Dermis blood vessel endothelial cell (primary cell): Measurements from ENCODE around the gene MED29. TPM values are rescaled to one million over a fixed set of nuclear protein-coding genes. Genes with fewer than 3 reads are reported as not detected.

Experiments
- DNase-seq: peaks from one replicate; pipeline ENCODE4 v3.0.0; 2010
- total RNA-seq: library from RNA; depleted of rRNA; stranded (reverse); fragments of >200 nt; gene quantifications from 2 replicates; pipeline ENCODE4 v1.2.3, GENCODE V29; 2014

The MED29 gene
- total RNA-seq, 1 donor from 2014 or later, result 10.7 TPM

DNA sequence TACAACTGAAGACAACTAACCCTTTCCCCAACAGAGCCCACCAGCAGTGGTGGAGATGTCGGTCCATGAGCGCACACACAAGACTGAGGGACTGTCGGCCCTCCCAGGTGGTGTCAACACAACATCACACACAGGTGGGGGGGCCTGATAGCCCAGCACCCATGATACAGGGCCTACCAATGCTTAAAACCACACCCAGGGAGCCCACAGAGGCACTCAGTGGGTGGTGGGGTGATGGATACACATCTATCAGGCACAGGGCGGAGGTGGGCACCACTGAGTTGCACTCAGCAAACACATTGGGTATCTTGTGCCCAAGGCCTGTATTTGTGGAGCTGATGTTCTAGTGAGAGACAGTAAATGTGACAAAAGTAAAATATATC is 8.5 kb downstream of the MED29 start:
- no peak for DNase-seq

DNA sequence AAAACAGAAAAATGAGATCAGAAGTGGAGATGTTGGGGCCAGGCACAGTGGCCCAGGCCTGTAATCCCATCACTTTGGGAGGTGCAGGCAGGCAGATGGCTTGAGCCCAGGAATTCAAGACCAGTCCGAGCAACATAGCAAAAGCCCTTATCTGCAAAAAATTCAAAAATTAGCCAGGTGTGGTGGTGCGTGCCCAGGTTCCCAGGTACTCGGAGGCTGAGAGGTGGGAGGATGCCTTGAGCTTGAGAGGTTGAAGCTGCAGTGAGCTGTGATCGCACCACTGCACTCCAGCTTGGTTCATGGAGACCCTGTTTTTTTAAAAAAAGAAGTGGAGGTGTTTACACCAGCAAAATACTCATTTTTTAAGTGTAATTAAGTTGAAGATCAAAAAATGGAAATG is 8.9 kb downstream of the MED29 start:
- DNase-seq, result no peak

DNA sequence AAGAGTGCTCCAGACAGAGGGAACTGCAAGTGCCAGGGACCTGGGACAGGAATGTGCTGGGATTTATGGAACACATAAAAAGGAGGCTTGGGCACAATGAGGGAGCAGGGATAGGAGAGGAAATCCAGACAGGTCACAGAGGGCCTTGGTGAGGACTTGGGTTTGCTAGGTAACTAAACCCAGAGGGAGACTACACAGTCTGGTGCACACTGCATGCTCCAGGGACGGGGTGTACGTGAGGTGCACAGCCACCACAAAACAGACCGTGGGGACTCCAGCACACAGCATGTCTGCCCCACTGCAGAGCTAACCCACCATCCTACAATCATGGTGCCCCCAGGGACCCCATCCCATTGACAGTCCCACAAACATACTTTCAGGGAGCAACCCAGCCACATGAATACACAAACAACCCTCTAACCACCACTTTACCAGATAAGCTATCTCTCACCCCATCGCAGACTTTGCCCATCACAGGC is 9.9 kb downstream of the MED29 start:
- DNase-seq, result no peak

DNA sequence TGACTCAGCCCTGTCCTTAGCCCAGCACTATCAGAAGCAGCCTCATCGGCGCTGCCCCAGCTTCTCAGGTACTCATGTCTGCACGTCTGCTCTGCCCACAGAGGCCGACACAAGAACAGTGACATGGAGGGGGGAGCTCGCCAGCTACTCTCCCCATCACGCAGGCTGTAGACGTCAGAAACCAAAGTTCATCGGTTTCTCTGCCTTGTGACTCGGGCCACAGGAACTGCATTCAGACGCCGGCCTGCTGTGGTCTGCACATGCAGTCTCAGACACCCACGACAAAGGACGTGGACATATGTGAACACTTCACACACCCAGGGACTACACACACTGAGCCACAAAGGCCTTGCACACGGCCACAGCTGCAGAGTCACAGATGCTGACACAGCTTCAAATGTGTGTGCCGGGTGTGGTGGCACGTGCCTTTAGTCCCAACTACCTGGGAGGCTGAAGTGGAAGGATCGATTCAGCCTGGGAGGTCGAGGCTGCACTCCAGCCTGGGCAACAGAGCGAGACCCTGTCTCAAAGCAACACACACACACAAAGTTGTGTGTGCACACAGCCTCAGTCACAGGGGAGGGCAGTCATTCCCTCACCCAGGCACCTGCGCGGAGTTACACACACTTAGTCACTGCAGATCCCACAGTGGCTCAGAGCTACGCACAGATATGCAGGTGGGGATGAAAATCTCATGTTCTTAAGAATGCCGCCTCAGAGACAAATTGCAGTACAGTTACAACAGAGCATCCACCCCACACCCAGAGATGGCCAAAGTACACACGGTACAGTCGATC is 10.6 kb downstream of the MED29 start:
- no peak for DNase-seq

DNA sequence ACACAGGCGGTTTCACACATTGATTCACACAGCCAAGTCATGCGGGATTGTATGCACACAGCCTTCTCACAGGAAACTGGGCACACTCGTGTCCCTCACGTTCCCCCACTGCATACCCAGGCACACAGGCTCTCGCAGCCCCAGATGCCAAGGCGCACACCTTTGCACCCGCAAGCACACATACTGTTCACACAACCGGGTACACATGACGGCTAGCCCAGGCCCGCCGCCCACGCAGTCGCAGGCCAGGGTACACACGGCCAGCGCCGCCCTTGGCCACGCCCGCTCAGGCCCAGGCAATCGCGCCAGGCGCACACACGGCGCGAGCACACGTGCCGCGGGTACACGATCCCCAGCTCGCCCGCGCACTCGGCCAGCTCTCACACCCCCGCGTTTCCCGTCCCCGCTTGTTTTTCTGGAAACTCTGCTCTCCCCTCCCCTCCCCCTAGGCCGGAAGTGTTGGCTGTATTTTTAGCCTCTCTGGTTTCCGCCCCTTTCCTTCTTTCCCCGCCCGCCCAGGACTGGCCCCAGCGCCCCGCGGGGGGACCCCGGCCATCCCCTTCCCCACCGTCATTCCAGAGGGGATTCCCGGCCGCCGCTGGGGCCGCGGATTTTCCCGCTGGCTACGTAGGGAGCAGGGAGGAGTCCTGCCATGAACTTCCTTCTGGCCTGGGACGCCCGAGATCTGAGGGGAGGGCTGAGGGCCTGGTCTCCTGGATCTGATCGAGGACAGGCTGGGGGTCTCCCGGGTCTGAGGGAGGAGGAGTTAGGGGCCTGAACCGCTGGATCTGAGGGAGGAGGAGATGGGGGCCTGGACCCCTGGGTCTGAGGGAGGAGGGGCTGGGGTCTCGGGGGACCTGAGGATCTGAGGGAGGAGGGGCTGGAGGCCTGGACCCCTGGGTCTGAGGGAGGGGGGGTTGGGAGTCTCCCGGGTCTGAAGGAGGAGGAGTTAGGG is 11.4 kb downstream of the MED29 start:
- DNase-seq, result peak; percentile 95

DNA sequence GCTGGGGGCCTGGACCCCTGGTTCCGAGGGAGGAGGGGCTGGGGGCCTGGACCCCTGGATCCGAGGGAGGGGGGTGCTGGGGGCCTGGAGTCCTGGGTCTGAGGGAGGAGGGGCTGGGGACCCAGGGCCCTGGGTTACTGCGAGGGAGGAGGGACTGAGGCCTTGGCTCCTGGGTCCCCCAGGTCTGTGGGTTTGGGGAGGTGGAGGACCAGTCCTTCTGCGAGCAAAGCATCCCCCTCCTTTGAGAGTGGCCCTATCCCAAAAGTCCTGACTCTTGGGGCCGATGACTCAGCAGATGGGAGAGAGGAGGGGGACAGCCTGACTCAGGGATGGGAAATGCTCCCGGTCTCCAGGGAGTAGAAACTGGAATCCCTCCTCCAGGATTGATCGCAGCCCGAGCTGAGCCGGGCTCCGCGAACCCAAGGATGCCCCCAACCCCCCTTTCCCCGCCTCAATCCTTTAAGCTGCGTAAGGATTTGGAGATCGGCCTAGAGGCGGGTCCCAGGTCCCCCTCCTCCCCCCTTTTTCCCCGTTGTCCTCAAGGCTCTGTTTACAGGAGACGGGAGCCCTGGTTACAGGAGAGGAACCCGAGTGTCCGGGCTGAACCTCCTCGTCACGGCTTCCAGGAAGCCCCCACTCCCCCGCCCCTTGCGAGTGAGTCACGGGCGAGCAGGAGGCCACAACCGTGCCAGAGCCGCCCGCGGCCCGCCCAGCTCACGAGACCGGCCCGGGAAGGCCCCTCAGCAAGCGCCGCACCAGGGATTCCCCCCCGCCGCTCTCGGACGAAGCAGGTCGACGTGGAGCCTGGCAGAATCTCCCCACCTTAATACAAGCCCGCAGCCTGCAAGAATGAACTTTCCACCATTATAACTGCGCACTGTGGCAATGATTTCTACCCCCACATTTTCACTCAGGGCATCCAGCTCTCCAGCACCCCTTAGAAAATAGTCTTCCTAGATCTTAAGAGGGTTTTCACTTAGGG is 12.4 kb downstream of the MED29 start:
- DNase-seq, result peak; percentile 99

DNA sequence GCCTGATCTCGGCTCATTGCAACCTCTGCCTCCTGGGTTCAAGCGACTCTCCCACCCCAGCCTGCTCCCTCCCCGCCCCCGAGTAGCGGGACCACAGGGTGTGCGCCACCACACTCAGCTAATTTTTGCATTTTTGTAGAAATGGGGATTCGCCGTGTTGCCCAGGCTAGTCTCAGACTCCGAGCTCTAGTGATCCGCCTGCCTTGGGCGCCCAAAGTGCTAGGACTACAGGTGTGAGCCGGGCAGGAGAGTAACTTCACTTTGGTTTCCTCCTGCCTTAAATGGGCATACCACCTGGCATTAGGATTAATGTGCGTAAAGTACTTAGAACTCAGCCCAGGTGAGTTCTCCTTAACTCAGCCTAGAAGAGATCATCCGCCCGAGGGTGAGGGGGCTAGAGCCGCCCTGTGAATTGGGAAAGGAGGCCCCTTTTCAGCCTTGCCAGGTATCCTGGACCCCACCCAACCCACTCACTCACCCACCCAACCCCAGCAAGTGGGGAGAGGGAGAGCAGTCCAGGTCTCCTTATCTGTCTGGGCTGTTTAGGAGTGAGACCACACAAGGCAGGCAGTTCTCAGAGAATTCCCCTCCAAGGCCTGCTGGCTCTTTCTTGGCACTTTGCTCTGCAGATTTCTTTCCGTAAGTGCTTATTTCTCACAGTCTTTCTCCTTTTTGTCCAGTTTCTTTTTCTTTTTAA is 14.2 kb downstream of the MED29 start:
- DNase-seq, result no peak

DNA sequence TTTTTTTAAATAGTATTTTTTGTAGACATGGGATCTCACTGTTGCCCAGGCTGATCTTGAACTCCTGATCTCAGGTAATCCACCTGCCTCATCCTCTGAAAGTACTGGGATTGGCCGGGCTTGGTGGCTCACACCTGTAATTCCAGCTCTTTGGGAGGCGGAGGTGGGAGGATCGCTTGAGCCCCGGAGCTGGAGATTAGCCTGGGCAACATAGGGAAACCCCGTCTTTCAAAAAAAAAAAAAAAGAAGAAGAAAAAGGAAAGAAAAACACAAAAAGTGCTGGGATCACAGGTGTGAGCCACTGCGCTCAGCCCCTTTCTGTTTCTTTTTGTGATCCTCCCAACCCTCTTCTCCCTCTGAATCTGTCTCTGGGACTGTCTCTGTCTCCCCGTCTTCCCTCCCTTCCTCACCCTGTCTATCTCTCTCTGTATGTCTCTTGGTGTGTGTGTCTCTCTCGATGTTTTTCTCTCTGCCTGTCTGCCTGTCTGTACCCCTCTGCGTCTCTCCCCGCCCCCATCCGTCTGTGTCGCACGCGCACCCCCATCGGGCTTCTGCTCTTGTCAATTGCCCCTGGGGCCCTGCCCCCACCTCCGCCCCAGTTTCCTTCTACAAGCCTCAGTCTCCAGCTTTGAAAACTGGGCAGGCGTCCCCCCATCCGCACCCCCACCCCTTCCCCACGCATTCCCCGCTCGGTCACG is 14.9 kb downstream of the MED29 start:
- no peak for DNase-seq

DNA sequence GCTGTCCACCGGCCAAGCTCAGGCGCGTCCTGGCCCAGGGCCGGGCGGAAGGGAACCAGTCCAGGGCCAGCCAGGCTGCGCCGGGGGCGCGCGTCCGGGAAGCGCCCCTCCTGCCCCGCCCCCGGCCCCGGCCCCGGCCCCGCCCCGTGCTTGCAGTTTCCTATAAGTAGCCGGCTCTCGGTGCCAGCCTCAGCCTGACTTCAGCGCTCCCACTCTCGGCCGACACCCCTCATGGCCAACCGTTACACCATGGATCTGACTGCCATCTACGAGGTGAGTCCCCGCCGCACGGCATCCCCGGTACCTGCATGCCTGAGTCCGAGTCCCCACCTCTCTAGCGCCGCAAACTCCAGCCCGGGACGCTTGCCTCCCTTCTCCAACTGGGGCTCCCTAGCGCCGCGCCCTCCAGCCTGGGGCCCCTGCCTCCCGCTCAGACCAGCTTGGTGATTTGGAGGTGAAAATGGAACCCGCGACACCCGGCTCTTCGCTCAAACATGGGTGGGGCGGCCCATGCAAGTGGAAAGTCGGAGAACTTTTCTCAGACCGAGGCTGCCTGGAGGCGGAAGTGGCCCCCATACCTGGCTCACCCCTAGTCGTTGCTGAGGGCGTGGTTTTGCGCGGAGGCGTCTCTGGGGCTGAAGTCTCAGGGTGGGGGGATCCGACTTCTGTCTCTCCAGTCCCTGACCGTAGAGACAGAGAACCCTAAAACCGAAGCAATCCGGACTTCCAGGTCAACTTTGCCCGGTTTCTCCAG is 15.7 kb downstream of the MED29 start, which contains the start of gene ZFP36:
Gene ZFP36 (plus strand): TSS at position 192 of the 754 bp plus-strand sequence. CDS start 58 bp downstream, at position 250.
- peak; percentile 89 for DNase-seq

DNA sequence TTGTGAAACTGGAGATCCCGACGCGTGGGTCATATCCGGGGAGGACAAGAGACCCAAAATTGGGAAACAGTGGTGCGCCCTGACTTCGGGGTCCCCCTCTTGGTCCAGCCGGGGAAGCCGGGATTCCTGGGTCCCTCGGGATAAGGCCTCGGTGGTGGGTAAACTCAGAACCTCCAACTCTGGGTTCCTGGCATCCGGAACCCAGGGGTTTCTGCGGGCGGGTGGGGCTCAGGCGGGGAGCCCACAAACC is 16.2 kb downstream of the MED29 start:
- no peak for DNase-seq

DNA sequence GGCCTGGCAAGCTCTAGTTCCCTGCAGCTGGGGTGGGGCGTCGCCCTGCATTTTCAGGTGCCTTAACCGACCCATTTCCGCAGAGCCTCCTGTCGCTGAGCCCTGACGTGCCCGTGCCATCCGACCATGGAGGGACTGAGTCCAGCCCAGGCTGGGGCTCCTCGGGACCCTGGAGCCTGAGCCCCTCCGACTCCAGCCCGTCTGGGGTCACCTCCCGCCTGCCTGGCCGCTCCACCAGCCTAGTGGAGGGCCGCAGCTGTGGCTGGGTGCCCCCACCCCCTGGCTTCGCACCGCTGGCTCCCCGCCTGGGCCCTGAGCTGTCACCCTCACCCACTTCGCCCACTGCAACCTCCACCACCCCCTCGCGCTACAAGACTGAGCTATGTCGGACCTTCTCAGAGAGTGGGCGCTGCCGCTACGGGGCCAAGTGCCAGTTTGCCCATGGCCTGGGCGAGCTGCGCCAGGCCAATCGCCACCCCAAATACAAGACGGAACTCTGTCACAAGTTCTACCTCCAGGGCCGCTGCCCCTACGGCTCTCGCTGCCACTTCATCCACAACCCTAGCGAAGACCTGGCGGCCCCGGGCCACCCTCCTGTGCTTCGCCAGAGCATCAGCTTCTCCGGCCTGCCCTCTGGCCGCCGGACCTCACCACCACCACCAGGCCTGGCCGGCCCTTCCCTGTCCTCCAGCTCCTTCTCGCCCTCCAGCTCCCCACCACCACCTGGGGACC is 16.6 kb downstream of the MED29 start:
- DNase-seq, result peak; percentile 33

DNA sequence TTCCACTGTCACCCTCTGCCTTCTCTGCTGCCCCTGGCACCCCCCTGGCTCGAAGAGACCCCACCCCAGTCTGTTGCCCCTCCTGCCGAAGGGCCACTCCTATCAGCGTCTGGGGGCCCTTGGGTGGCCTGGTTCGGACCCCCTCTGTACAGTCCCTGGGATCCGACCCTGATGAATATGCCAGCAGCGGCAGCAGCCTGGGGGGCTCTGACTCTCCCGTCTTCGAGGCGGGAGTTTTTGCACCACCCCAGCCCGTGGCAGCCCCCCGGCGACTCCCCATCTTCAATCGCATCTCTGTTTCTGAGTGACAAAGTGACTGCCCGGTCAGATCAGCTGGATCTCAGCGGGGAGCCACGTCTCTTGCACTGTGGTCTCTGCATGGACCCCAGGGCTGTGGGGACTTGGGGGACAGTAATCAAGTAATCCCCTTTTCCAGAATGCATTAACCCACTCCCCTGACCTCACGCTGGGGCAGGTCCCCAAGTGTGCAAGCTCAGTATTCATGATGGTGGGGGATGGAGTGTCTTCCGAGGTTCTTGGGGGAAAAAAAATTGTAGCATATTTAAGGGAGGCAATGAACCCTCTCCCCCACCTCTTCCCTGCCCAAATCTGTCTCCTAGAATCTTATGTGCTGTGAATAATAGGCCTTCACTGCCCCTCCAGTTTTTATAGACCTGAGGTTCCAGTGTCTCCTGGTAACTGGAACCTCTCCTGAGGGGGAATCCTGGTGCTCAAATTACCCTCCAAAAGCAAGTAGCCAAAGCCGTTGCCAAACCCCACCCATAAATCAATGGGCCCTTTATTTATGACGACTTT is 17.4 kb downstream of the MED29 start:
- peak; percentile 37 for DNase-seq

DNA sequence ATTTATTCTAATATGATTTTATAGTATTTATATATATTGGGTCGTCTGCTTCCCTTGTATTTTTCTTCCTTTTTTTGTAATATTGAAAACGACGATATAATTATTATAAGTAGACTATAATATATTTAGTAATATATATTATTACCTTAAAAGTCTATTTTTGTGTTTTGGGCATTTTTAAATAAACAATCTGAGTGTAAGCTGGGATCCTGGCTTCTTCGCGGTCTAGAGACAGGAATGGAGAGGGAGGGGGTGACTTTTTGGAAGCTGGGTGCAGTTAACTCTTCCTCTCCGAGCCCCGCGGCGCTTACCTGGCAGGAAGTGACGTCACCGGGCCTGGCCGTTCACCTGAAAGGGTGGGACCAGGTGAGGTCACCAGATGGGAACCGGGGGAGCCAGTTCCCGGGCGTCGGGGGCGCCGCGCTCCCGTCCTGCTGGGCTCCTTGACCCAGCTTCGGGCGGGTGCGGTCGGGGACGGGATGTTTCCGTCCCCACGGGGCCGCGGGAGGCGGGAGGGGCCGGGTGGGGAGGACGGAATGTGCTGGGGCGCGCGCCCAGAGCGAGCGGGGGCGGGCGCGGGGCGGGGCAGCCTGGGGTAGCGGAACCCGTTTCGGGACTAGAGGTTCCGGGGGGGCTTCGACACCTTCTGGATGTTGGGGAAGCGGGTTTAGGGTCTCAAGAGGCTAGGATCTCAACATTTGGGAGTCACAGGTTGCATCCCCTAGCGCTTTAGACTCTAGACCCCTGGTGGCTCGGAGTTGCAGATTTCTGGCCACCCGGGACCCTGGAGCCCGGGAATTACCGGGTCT is 18.2 kb downstream of the MED29 start:
- peak; percentile 77 for DNase-seq

DNA sequence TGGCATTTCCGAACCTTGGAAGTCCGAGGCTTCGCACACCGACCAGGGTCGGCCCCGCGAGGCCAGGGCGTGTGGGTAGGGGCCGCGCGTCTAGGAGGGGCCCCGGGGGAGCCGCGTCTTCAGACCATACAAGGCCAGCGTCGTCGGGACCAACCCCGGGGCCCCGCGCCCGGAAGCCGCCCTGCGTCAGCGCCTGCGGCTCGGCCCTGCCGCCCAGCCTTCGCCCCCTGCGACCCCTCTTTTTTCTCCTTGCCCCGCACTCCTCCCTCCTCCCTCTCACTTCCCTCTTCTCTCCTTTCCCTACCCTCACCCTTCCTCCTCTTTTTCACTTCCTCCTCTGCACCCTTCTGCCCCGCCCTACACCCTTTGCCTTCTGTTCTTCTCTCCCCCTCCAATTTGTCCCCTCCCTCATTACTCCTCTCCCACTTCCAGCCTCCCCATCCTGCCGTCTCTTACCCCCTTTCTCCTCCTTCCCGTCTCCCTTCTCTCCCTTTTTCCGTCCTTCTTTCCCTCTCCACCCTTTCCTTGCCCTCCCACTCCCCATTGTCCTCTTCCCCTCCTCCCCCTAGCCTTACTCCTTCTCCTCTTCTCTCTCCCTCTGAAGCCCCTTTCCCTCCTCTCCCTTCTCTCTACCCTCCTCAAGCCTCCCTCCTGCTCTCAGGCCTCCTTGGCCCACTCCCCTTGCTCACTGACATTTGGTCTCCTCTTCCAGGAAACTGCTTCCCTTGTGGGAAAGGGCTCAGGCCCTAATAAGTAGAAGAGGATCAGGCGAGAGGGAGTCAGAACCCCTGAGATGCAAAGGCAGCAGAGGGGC is 19.0 kb downstream of the MED29 start:
- no peak for DNase-seq

DNA sequence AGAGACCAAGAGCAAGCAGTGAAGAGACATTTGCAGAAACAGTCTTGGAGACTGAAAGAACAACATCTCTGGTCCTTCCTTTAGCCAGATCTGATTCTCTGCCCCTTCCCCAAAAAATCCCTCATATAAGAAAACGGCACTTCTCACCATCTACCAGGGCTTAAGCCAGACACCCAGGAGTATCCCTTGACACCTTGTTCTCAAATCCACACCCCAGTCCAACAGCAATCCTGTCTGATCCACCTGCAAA is 19.6 kb downstream of the MED29 start:
- DNase-seq, result no peak

DNA sequence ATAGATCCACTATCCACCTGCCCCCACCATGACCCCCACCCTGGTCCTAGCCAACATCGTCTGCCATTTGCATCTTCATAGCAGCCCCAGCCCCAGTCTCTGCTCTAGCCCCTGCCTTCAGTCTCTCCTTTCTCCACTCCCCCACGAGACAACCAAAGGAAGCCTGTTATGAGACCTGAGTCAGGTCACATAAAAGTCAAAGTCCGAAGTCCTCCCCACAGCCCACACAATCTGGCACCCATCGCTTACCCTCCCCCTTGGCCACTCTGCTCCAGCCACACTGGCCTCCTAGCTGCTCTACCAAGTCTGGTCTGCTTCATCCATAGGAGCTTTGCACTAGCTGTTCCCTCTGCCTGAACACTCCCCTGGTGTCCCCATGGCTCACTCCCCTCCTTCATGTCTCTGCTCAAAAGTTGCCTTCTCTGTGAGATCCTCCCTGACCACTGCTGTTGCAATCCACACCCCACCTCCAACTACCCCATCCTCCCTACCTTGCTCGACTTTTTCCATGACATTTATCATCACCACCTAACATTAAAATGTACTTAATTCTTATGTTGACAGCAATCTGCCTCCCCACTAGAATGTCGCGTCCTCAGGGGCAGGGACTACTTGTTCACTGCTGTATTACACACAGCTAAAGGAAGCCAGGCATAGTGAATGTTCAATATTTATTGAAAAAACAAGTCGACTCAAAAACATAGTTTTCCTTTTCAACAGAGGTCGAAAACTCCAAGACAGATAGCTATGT is 20.1 kb downstream of the MED29 start:
- DNase-seq, result peak; percentile 51

DNA sequence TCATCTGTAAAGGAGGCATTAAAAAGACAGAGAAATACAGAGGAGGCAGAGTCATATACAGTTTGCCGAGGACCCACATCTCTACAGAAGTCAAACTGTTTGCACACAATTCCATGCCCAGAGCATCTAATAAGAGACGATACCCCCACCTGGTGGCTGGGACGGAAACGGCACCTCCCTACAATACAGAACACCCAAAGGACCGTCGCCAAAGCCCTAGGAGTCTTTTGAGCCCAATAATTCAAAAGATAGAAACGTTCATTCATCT is 20.6 kb downstream of the MED29 start:
- DNase-seq, result peak; percentile 92
